HEK293 (cell line): ENCODE results near the gene AHCTF1.

Source experiments
- SETDB1 ChIP-seq: IDR thresholded peaks from one replicate; pipeline ENCODE4 v1.6.1; 2017; ENCODE audit warnings: mild to moderate bottlenecking, low read length, moderate library complexity, mixed read lengths; ENCODE audit not compliant: insufficient read length
- SP7 ChIP-seq: fragments of 450-650 bp; formaldehyde crosslinking; IDR thresholded peaks from 2 replicates; pipeline ENCODE4 v1.5.1; 2016; ENCODE audit warnings: missing biosample characterization, missing genetic modification characterization
- ZBTB7A ChIP-seq: fragments of 450-650 bp; formaldehyde crosslinking; IDR thresholded peaks from 2 replicates; pipeline ENCODE4 v1.5.1; 2016; ENCODE audit warnings: low read depth, missing biosample characterization, missing genetic modification characterization
- ZNF274 ChIP-seq, 2 experiments: fragments of 200-500 bp in 1 of 2; fragments of 450-650 bp in 1 of 2; sonication (Bioruptor generic) in 1 of 2; formaldehyde crosslinking in 1 of 2; IDR thresholded peaks; 2 replicates each; pipeline versions ENCODE4 v1.5.1 to v1.6.1; 2014 to 2016; ENCODE audit warnings: borderline replicate concordance in 1 of 2, inconsistent platforms in 1 of 2, low read length in 1 of 2, missing biosample characterization in 1 of 2, missing genetic modification characterization in 1 of 2
- ZNF362 ChIP-seq: fragments of 450-650 bp; formaldehyde crosslinking; IDR thresholded peaks from 2 replicates; pipeline ENCODE4 v1.5.1; 2016; ENCODE audit warnings: missing biosample characterization, missing genetic modification characterization
- ZNF629 ChIP-seq: fragments of 450-650 bp; formaldehyde crosslinking; IDR thresholded peaks from 2 replicates; pipeline ENCODE4 v1.5.1; 2017; ENCODE audit warnings: missing biosample characterization, missing genetic modification characterization
- TF ChIP-seq, protein P1 (sequence below): fragments of 450-650 bp; IDR thresholded peaks from 2 replicates; pipeline ENCODE4 v1.5.1; 2018; ENCODE audit warnings: missing biosample characterization, missing genetic modification characterization
- TF ChIP-seq, protein P2 (sequence below): fragments of 450-650 bp; formaldehyde crosslinking; IDR thresholded peaks from 2 replicates; pipeline ENCODE4 v1.5.1; 2016; ENCODE audit warnings: missing biosample characterization, missing genetic modification characterization

- TF ChIP-seq, protein P1, sequence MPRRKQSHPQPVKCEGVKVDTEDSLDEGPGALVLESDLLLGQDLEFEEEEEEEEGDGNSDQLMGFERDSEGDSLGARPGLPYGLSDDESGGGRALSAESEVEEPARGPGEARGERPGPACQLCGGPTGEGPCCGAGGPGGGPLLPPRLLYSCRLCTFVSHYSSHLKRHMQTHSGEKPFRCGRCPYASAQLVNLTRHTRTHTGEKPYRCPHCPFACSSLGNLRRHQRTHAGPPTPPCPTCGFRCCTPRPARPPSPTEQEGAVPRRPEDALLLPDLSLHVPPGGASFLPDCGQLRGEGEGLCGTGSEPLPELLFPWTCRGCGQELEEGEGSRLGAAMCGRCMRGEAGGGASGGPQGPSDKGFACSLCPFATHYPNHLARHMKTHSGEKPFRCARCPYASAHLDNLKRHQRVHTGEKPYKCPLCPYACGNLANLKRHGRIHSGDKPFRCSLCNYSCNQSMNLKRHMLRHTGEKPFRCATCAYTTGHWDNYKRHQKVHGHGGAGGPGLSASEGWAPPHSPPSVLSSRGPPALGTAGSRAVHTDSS (tag by site-specific recombination): no peak
- TF ChIP-seq ZNF629 (no peak), ZNF362 (tag by site-specific recombination) (no peak), SP7 (tag by site-specific recombination) (no peak), ZNF274 (IDR thresholded peaks at IDR 0.05; ENCODE audit: low read length) (no peak), ZNF274 (tag by site-specific recombination; IDR thresholded peaks at IDR 0.05; ENCODE audit: borderline replicate concordance) (no peak), ZBTB7A (tag by site-specific recombination) (no peak), SETDB1 (no peak)
- TF ChIP-seq, protein P2, sequence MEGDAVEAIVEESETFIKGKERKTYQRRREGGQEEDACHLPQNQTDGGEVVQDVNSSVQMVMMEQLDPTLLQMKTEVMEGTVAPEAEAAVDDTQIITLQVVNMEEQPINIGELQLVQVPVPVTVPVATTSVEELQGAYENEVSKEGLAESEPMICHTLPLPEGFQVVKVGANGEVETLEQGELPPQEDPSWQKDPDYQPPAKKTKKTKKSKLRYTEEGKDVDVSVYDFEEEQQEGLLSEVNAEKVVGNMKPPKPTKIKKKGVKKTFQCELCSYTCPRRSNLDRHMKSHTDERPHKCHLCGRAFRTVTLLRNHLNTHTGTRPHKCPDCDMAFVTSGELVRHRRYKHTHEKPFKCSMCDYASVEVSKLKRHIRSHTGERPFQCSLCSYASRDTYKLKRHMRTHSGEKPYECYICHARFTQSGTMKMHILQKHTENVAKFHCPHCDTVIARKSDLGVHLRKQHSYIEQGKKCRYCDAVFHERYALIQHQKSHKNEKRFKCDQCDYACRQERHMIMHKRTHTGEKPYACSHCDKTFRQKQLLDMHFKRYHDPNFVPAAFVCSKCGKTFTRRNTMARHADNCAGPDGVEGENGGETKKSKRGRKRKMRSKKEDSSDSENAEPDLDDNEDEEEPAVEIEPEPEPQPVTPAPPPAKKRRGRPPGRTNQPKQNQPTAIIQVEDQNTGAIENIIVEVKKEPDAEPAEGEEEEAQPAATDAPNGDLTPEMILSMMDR (tag by site-specific recombination): no peak
Observed at GRCh38 chr1:246795906-246796694, 135.6 kb downstream of the AHCTF1 start.
